GM20431 (cell line): ENCODE data around the gene METTL25B.

ENCODE experiments used
- in situ Hi-C: fragments of 300-500 bp; cut with MseI, MboI; formaldehyde crosslinking; loops from one replicate; pipeline ENCODE4 v1.15.0; 2020; ENCODE audit warnings: low sequenced_read_pairs; ENCODE audit not compliant: unreplicated experiment

METTL25B gene

GRCh38 chr1:156727926-156728598 lies at the start of gene METTL25B:
Gene METTL25B (plus strand): TSS chr1:156728469. CDS start chr1:156729105, 636 bp downstream.
- in situ Hi-C loops, result no loop called here

GRCh38 chr1:156680056-156680455 lies 48.2 kb upstream of the METTL25B start:
- in situ Hi-C loops, result no loop called here

DNA sequence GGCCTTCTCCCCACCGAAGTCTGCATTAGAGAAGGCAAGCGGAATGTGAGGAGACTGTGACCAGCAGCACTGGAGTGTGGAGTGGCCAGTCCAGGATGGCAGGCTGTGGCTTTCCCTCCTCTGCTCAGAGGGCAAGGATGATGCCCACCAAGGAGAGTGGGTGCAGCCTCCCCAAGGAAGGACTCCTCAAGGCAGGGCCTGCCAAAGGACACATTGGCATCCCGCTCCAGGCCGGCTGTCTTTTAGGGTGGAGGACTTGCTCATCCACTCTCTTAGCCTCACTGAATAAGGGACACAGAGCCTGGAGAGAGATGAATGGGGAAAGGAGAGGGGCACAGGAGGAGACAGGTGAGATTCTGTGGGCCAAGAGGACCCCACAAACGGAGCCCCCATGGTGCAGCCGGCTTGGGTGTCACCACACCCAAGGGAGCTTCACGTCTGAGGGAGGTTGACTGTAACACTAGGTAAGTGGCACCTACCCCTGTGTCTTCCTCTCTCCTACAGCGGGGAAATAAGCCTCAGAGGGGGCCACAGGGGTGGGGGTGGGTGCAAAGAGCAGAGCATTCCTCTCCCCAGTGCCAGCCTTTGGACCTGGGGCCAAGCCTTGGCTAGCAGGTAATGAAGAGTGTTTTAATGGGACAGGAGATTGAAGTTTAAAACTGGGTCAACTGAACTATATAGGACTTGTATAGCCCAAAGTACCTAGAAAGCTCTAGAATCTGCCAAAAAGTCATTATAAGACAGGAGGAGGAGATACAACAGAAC lies 46.9 kb upstream of the METTL25B start:
- in situ Hi-C loops, result no loop called here

GRCh38 chr1:156682166-156682890 lies 45.9 kb upstream of the METTL25B start:
- in situ Hi-C loops, result no loop called here

DNA sequence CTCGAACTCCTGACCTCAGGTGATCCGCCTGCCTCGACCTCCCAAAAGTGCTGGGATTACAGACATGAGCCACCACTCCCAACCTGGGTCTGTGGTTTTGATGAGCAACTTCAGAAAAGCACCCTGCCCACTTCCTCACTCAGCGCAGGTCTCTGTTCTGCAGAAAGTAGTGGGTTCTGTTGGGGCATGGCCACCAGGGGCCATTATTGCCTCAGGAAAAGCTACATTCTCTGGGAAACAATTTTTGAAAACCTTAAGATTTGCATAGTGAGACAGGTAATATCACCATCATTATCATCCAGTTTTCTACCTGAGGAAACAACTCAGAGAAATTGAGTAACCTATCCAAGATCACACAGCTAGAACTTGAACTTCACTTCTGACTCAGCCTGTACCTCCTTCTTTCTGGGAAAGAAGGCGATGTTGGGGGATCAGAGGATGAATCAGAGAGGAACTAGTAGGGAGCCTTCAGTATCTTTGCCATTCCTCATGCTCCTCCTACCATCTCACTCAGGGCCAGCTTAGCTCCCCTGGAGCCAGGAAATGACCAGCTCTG lies 44.0 kb upstream of the METTL25B start:
- in situ Hi-C loops, result no loop called here

DNA sequence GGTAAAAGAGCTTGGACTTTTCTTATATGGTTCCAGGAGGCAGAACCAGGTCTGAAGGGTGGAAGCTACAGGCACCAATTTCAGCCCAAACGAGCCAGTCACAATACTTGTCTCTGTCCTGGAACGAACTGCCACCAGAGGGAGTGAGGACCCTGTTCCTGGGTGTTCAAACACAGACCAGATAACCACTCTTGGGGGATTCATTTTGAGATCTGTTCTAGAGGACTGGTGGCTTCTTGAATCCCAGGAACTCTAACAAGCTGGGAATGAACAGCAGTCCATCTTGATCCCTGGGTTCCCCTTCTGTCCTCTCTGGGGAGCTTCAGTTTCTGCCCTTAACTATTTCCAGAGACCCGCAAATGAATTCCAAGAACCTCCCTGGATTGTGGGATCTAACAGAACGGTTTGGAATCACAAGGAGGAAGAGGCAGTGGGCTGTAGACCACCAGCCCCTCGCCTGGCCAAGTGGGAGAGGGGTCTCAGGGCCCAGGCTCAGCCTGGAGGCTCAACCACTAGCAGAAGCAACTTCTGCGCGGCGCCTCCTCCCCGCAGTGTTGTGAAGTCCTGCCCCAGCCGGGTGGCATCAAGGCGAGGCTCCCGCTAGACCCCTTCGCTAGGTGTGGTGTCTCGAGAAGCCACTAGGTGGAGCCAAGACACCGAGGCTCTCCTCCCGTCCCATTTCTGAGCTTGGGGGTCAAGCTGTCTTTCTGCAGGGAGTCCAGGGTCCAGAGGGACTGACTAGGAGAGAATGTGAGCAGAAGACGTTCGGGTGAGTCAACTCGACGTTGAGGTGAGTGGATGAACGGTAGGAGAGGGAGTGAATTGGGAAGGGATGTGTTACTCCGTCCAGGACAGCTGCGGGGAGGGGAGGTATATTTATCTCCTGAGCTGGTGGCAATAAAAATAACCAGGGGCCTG lies 39.0 kb upstream of the METTL25B start:
- in situ Hi-C loops, result no loop called here

DNA sequence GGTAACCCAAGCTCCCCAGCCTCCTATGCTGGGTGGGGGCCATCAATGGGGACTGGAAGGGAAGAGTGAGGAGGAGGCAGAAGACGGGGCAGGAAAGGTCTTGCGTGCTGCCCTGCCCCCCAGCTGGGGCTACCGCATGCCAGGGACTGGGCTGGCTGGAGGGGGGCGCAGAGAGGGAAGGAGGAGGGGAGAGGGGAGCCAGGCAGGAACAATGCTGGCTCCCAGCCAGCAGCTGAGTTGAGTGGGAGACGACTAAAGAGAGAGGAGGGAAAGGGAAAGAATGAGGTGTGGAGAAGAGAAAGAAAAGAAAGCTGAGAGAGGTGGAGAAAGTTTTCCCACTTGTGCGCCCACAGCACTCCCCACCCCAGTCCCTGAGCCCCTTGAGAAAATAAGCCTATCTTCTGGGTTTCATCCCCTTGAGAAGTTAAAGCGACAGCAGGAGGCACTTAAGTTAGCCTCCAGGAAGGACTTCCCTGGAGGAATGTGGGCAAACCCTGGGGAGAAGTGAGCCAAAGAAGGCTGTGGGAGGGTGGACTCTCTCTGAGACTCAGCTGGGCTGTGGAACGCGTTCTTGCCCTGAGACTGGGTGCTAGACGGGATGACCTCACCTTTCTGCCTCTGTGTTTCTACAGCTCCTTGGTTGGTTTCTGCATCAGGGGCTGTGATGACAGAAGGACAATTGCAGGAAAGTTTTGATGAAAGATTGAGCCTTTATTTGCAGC lies 38.2 kb upstream of the METTL25B start:
- in situ Hi-C loops, result no loop called here

GRCh38 chr1:156690675-156691036 lies 37.6 kb upstream of the METTL25B start:
- in situ Hi-C loops, result no loop called here

- in situ Hi-C loops, result no loop called here
Observed at GRCh38 chr1:156691191-156691590, 37.1 kb upstream of the METTL25B start.

DNA sequence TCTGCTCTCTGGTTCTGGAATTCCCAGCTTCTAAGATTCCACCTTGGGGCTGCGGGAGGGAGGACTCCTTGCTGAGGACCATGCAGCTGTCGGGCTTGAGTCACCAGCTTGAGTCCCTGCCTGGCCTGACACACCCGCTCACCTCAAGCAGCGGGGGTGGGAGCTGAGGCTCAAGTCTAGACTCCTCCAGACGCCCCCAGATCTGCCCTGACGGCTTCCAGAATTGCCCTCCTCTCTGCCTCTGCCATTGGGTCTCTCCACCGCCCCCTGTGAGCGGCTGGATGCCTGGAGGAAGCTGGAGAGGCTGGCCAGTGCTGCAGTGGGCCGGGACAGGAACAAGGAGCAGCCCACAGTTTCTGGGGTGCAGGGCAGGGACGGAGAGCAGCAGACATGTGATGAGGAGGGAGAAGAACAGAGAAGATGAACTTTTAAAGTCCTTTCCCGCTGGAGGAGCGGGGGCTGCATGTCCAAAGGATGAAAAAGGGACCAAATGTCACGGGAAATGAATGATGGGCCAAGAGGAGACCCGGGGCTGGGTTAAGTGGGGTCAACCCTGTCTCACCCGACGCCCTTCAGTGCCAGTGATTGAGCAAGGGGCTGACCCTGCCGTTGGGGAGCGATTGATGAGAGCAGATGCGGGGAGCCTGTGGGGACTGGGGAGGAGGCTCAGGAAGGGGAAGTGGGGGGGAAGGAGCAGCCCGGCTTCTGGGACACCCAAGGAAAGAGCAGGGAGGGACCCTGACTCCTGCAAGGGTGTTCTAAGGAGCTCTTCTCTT lies 36.4 kb upstream of the METTL25B start:
- in situ Hi-C loops, result no loop called here

GRCh38 chr1:156692441-156692924 lies 35.8 kb upstream of the METTL25B start:
- in situ Hi-C loops, result no loop called here

GRCh38 chr1:156692925-156693847 lies 35.1 kb upstream of the METTL25B start:
- in situ Hi-C loops, result no loop called here

DNA sequence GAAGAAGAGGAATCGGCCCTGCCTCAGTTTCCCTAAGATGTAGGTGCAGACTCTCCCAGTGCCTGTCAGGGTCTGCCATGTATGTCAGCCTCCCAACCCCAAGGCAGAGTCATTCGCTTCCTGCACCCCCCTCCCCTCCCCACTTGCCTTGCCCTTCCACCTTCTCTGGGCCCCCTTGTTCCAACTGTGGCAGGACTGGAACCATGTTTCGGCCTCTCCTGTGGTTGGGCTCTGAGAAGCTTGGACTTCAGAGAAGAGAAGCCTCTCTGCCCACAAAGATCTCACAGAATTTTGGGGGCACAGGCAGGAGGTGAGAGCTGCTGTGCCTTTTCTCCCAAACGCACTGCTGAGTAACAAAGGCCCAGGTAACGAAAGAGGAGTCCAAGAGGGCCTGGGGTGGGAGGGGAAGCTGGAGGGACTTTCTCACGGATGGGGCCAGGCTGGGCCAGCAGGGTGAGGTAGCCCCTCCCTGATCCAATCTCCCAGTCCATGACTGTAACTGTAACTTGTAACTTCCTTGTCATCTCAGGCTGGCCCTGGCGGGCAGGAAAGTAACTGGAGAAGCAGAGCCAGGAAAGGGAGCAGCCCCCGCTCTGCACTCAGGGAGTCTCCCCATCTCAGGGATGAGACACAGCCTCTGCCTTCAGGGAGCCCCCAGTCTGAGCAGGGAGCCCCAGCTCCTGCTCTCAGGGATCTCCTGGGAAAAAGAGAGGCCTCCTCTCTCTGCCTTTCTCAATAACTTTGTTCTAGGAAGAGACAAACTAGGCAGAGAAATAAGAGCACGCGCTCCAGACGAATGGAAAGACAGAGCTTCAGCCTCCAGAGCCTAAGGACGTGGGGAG lies 34.2 kb upstream of the METTL25B start:
- in situ Hi-C loops, result no loop called here

GRCh38 chr1:156694690-156694962 lies 33.6 kb upstream of the METTL25B start:
- in situ Hi-C loops, result no loop called here

- in situ Hi-C loops, result no loop called here
Observed at GRCh38 chr1:156696755-156697154, 31.5 kb upstream of the METTL25B start.

DNA sequence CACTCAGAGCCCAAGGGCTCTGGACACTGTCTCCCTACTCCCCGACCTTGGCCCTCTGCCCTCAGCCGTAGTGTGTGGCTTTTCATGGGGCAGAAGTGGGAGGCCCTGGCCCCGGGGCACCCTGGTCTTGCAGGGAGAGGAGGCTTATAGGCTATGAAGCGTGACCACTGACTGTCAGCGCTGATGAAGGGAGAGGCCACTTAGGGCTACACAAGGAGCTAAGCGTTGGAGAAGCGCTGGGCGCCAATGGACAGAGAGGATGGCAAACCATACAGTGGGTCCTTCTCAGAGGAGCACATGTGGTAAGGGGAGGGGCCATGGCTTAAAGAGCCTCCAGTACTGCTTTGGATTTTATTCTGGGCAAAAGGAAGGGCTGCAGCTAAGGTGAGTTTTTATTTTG lies 30.8 kb upstream of the METTL25B start:
- in situ Hi-C loops, result no loop called here

GRCh38 chr1:156698995-156699394 lies 29.3 kb upstream of the METTL25B start:
- in situ Hi-C loops, result no loop called here
